IMR-90 (cell line): ENCODE measurements around the gene CAGE1. TPM values are rescaled to one million over a fixed set of nuclear protein-coding genes. Genes with fewer than 3 reads are reported as not detected.

Experiments
- ATAC-seq: fragments of 200-7000 bp; cut with Tn5 transposase; 2 replicates; pipeline ENCODE4 v1.9.1; 2020; ENCODE audit warnings: low read depth, mild to moderate bottlenecking, moderate library complexity
- BruUV-seq: library from RNA; stranded (reverse); fragments of 400-500 nt; replicated peaks from 2 replicates; lab custom pipeline; 2021; lab: Mats Ljungman, UMichigan
- CTCF ChIA-PET: fragments of 300-600 bp; formaldehyde crosslinking; extraction: SDS; loops from one replicate; lab custom pipeline; 2021; ENCODE audit warnings: antibody characterized with exemption; lab: Yijun Ruan, JAX
- POLR2A ChIA-PET: fragments of 300-600 bp; sonication (Branson Sonifier 250); formaldehyde crosslinking; loops from one replicate; lab custom pipeline; 2022; ENCODE audit warnings: antibody characterized with exemption; ENCODE audit not compliant: unreplicated experiment; lab: Charles Lee
- DNase-seq: peaks from one replicate; pipeline ENCODE4 v3.0.0; 2013
- H2AFZ ChIP-seq: replicated peaks from 2 replicates; pipeline ENCODE3; 2013; ENCODE audit warnings: low read length, mild to moderate bottlenecking; ENCODE audit not compliant: poor library complexity
- H2AK5ac ChIP-seq: 2 replicates; pipeline ENCODE4 v1.6.1; 2013; ENCODE audit warnings: low read depth, low read length, inconsistent platforms
- H2AK9ac ChIP-seq: replicated peaks from 2 replicates; pipeline ENCODE3; 2013; ENCODE audit warnings: mild to moderate bottlenecking, low read depth, low read length, moderate library complexity; ENCODE audit not compliant: poor library complexity
- H2BK120ac ChIP-seq: 2 replicates; pipeline ENCODE4 v1.6.1; 2013; ENCODE audit warnings: low read depth, low read length, inconsistent platforms
- H2BK15ac ChIP-seq: 3 replicates; pipeline ENCODE4 v1.6.1; 2013; ENCODE audit warnings: low read depth, low read length, inconsistent platforms
- H2BK20ac ChIP-seq: 2 replicates; pipeline ENCODE4 v1.6.1; 2013; ENCODE audit warnings: low read depth, mild to moderate bottlenecking, inconsistent platforms, low read length, moderate library complexity
- H2BK5ac ChIP-seq: 2 replicates; pipeline ENCODE4 v1.6.1; 2013; ENCODE audit warnings: mild to moderate bottlenecking, low read depth, low read length, inconsistent platforms; ENCODE audit not compliant: poor library complexity, severe bottlenecking
- H3K14ac ChIP-seq: replicated peaks from 2 replicates; pipeline ENCODE4 v1.6.1; 2013; ENCODE audit warnings: low read depth, low read length, inconsistent platforms
- H3K18ac ChIP-seq: 2 replicates; pipeline ENCODE4 v1.6.1; 2013; ENCODE audit warnings: low read depth, low read length, control low read depth
- H3K23ac ChIP-seq: 2 replicates; pipeline ENCODE4 v1.6.1; 2013; ENCODE audit warnings: low read depth, low read length, inconsistent platforms
- H3K27ac ChIP-seq: 2 replicates; pipeline ENCODE4 v1.5.1; 2013; ENCODE audit warnings: mild to moderate bottlenecking, control low read depth, low read length; ENCODE audit not compliant: insufficient read depth
- H3K27me3 ChIP-seq: 2 replicates; pipeline ENCODE4 v1.6.1; 2013; ENCODE audit warnings: low read length; ENCODE audit not compliant: control insufficient read depth, insufficient read depth
- H3K36me3 ChIP-seq: 2 replicates; pipeline ENCODE4 v1.6.1; 2013; ENCODE audit warnings: low read length, mixed read lengths; ENCODE audit not compliant: control insufficient read depth, insufficient read depth
- H3K4ac ChIP-seq: 2 replicates; pipeline ENCODE4 v1.6.1; 2013; ENCODE audit warnings: low read depth, low read length, inconsistent platforms
- H3K4me1 ChIP-seq: 2 replicates; pipeline ENCODE4 v1.6.1; 2013; ENCODE audit warnings: low read length, mixed read lengths; ENCODE audit not compliant: control insufficient read depth, insufficient read depth
- H3K4me2 ChIP-seq: 2 replicates; pipeline ENCODE4 v1.6.1; 2013; ENCODE audit warnings: low read depth, mild to moderate bottlenecking, control low read depth, low read length, moderate library complexity
- H3K4me3 ChIP-seq: 2 replicates; pipeline ENCODE4 v1.5.1; 2013; ENCODE audit warnings: low read depth, mild to moderate bottlenecking, control low read depth, low read length, moderate library complexity; ENCODE audit not compliant: insufficient read depth
- H3K56ac ChIP-seq: 2 replicates; pipeline ENCODE4 v1.6.1; 2013; ENCODE audit warnings: low read length, inconsistent platforms; ENCODE audit not compliant: insufficient read depth; ENCODE audit errors: extremely low read depth
- H3K79me1 ChIP-seq, 2 experiments: 2 replicates each; pipeline ENCODE4 v1.6.1; 2013; ENCODE audit warnings: low read length in 2 of 2, inconsistent platforms in 1 of 2, low read depth in 1 of 2
- H3K9ac ChIP-seq: 2 replicates; pipeline ENCODE4 v1.6.1; 2013; ENCODE audit warnings: low read depth, low read length, control low read depth
- H3K9me1 ChIP-seq: 2 replicates; pipeline ENCODE4 v1.6.1; 2013; ENCODE audit warnings: low read length, inconsistent platforms; ENCODE audit not compliant: insufficient read depth
- H3K9me3 ChIP-seq: 2 replicates; pipeline ENCODE4 v1.6.1; 2013; ENCODE audit warnings: low read length; ENCODE audit not compliant: control insufficient read depth, insufficient read depth
- H4K20me1 ChIP-seq: 2 replicates; pipeline ENCODE4 v1.6.1; 2013; ENCODE audit warnings: low read length, inconsistent platforms; ENCODE audit not compliant: insufficient read depth
- H4K5ac ChIP-seq: 2 replicates; pipeline ENCODE4 v1.6.1; 2013; ENCODE audit warnings: mild to moderate bottlenecking, low read depth, low read length, control low read depth
- H4K8ac ChIP-seq, 2 experiments: 2 replicates each; pipeline ENCODE4 v1.6.1; 2013; ENCODE audit warnings: low read depth in 2 of 2, low read length in 2 of 2, control low read depth in 1 of 2, inconsistent platforms in 1 of 2
- H4K91ac ChIP-seq: 2 replicates; pipeline ENCODE4 v1.6.1; 2013; ENCODE audit warnings: low read depth, low read length, inconsistent platforms; ENCODE audit not compliant: insufficient read depth
- MXI1 ChIP-seq: IDR thresholded peaks from 2 replicates; pipeline ENCODE4 v1.6.1; 2012; ENCODE audit warnings: low read depth, mild to moderate bottlenecking, low read length, moderate library complexity, borderline replicate concordance
- WGBS, 2 experiments: methylation state at CpG; one replicate each; pipeline versions ENCODE4 v1.1.5 to v1.1.7; 2013; ENCODE audit warnings: missing lambda C conversion rate in 2 of 2; ENCODE audit not compliant: insufficient read length in 1 of 2; ENCODE audit errors: extremely low coverage in 2 of 2; 5-methylcytosine and 5-hydroxymethylcytosine counted together
- dilution Hi-C: fragments of 300-500 bp; cut with HindIII; formaldehyde crosslinking; loops from one replicate; pipeline ENCODE4 v1.14.3; 2018; ENCODE audit warnings: low sequenced_read_pairs; ENCODE audit not compliant: unreplicated experiment
- in situ Hi-C: fragments of 300-500 bp; cut with MboI; formaldehyde crosslinking; loops from 3 replicates; pipeline ENCODE4 v1.14.3; 2019; ENCODE audit warnings: low sequenced_read_pairs, inconsistent platforms, mixed read lengths
- intact Hi-C: fragments of 100-400 bp; cut with micrococcal nuclease; formaldehyde crosslinking; loops from 2 replicates; pipeline ENCODE4 v1.10.0; 2022
- polyA plus RNA-seq, 3 experiments: library from polyadenylated mRNA; depleted of rRNA; stranded (reverse); fragments of >200 nt; gene quantifications; 2 replicates each; pipeline ENCODE4 v1.2.3, GENCODE V29; 2012; ENCODE audit warnings: low replicate concordance in 1 of 3
- total RNA-seq: library from RNA; depleted of rRNA; stranded (reverse); fragments of >200 nt; gene quantifications from 2 replicates; pipeline ENCODE4 v1.2.3, GENCODE V29; 2012

Gene CAGE1
- total and polyA plus RNA-seq, 2 of the 4 experiments (the other 2 are of a cell fraction) = not detected

GRCh38 chr6:7341271-7341670, 48.3 kb downstream of the CAGE1 start:
- Histone ChIP-seq H4K8ac (no peak overlapping the region), H2AK5ac (no peak overlapping the region), H3K79me1 (no peaks in the 10 kb centered on the region), H4K20me1 (no peaks in the 10 kb centered on the region), H3K18ac (no peak overlapping the region), H3K23ac (no peak overlapping the region), H4K5ac (no peak overlapping the region), H2AK9ac (no peak overlapping the region), H3K36me3 (no peaks in the 10 kb centered on the region), H4K91ac (no peak overlapping the region), H3K9ac (no peak overlapping the region), H3K27ac (no peak overlapping the region), H3K4me1 (no peaks in the 10 kb centered on the region), H3K56ac (no peak overlapping the region), H2AFZ (no peak overlapping the region), H3K4me3 (no peak overlapping the region), H3K9me3 (no peaks in the 10 kb centered on the region), H2BK20ac (no peak overlapping the region), H3K9me1 (no peaks in the 10 kb centered on the region), H3K4me2 (no peak overlapping the region), H2BK120ac (no peak overlapping the region), H2BK5ac (no peak overlapping the region), H3K4ac (no peak overlapping the region), H3K27me3 (peaks cover 7% of the 10 kb centered on the region), H3K14ac (no peak overlapping the region), H2BK15ac (no peak overlapping the region)
- DNase-seq (no peak), ATAC-seq (no peak)
- dilution Hi-C loops = no loop called here
- CTCF ChIA-PET = no interaction called here
- no CpG with 5 or more reads among the region's 3 CpGs for WGBS, 2 experiments
- in situ Hi-C loops = no loop called here
- intact Hi-C loops = no loop called here
- no TSS peak for BruUV-seq
- POLR2A ChIA-PET = no interaction called here
- TF ChIP-seq MXI1 = no peak
